Suprapubic skin (tissue), 3 donors: ENCODE measurements around the gene CHD9NB.

Experiments
- POLR2A ChIP-seq, 2 donors: fragments of 450-650 bp; IDR thresholded peaks; one replicate each; pipeline ENCODE4 v1.6.1; 2017; ENCODE audit warnings: antibody characterized with exemption in 2 of 2, mild to moderate bottlenecking in 2 of 2, moderate library complexity in 2 of 2
- TF ChIP-seq, protein P1 (sequence below), 2 donors: fragments of 200-600 bp in 1 of 2; fragments of 450-650 bp in 1 of 2; sonication (generic) in 1 of 2; IDR thresholded peaks; one replicate each; pipeline ENCODE4 v1.5.1; 2016 to 2019; ENCODE audit warnings: antibody characterized with exemption in 2 of 2, mild to moderate bottlenecking in 1 of 2, moderate library complexity in 1 of 2

DNA sequence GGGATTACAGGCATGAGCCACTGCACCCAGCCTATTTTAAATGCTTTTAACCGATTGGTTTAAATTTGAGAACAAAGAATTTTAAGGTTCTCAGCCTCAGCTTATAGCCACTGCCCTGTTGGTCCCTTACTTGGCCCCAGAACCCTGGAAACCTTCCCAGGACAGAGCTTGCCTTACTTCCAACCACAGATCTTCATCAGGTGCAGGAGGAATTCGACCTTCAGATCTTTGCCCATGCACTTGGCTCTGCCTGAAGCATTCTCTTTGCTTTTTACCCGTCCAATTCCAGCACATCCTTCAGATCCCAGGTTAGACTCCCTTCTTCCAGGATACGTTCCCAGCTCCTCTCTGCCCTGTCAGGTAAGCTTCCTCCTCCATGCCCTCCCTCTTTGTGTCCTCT lies 29.8 kb upstream of the CHD9NB start:
- TF ChIP-seq, protein P1, sequence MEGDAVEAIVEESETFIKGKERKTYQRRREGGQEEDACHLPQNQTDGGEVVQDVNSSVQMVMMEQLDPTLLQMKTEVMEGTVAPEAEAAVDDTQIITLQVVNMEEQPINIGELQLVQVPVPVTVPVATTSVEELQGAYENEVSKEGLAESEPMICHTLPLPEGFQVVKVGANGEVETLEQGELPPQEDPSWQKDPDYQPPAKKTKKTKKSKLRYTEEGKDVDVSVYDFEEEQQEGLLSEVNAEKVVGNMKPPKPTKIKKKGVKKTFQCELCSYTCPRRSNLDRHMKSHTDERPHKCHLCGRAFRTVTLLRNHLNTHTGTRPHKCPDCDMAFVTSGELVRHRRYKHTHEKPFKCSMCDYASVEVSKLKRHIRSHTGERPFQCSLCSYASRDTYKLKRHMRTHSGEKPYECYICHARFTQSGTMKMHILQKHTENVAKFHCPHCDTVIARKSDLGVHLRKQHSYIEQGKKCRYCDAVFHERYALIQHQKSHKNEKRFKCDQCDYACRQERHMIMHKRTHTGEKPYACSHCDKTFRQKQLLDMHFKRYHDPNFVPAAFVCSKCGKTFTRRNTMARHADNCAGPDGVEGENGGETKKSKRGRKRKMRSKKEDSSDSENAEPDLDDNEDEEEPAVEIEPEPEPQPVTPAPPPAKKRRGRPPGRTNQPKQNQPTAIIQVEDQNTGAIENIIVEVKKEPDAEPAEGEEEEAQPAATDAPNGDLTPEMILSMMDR (IDR thresholded peaks at IDR 0.05), result no peak
- TF ChIP-seq POLR2A (IDR thresholded peaks at IDR 0.05), result no peak
